Neural progenitor cell (in vitro differentiated cells): ENCODE measurements around the gene CHGA.

Experiments used
- EZH2phosphoT487 ChIP-seq: fragments of 200-600 bp; sonication (generic); IDR thresholded peaks from 2 replicates; pipeline ENCODE4 v1.6.1; 2017; ENCODE audit warnings: antibody characterized with exemption
- TF ChIP-seq, protein P1 (sequence below): fragments of 200-600 bp; sonication (generic); IDR thresholded peaks from 2 replicates; pipeline ENCODE4 v1.5.1; 2017; ENCODE audit warnings: antibody characterized with exemption, mild to moderate bottlenecking

DNA sequence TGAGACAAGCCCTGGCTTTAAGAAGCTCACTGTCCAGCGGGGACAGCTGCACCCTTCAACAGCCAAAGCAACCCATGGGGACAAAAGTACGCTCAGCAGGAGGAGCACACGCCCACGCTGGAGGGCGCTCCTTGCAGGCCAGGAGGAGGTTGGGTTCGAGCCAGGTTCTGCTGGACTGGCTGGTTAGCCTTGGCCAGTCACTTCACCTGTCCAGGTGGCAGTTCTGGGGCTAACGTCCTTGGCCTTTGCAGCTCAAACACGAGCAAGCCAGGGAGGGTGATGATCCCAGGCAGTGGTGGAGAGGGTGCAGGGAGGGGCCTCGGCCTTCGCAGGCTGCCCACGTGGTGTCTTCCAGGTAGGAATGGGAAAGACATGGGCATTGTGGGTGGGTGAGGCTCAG, 13.1 kb downstream of the CHGA start:
- TF ChIP-seq EZH2phosphoT487: no peak
- TF ChIP-seq, protein P1, sequence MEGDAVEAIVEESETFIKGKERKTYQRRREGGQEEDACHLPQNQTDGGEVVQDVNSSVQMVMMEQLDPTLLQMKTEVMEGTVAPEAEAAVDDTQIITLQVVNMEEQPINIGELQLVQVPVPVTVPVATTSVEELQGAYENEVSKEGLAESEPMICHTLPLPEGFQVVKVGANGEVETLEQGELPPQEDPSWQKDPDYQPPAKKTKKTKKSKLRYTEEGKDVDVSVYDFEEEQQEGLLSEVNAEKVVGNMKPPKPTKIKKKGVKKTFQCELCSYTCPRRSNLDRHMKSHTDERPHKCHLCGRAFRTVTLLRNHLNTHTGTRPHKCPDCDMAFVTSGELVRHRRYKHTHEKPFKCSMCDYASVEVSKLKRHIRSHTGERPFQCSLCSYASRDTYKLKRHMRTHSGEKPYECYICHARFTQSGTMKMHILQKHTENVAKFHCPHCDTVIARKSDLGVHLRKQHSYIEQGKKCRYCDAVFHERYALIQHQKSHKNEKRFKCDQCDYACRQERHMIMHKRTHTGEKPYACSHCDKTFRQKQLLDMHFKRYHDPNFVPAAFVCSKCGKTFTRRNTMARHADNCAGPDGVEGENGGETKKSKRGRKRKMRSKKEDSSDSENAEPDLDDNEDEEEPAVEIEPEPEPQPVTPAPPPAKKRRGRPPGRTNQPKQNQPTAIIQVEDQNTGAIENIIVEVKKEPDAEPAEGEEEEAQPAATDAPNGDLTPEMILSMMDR: no peak
